GM18505 (cell line): ENCODE data around the gene ABR.

Experiments used
- ATAC-seq: cut with Tn5 transposase; IDR thresholded peaks from one replicate; pipeline ENCODE4 v1.9.1; 2021; ENCODE audit not compliant: unreplicated experiment
- POLR2A ChIP-seq: IDR thresholded peaks from 4 replicates; pipeline ENCODE4 v1.6.1; 2011; ENCODE audit warnings: borderline replicate concordance; ENCODE audit not compliant: insufficient read depth, insufficient read length; ENCODE audit errors: extremely low read depth

ABR gene

DNA sequence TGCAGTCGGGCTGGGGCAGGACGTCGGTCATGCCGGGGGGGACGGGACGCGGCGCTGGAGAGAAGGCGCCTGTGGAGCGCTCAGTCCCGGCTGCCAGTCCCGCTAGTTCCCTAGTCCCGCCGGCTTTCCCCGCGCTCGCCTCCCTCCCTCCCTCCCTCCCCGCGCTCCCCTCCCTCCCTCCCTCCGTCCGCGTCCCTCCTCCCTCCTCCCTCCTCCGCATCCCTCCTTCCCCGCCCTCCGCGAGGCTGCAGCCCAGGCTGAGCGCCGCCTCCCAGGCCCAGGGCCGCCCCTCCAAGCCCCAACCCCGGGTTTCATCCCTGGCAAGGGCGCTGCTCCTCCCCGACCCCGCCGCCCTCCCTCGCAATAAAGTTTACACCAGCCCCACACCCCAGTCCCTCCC is 148.1 kb downstream of the ABR start:
- no peak for TF ChIP-seq POLR2A
- ATAC-seq, result no peak

DNA sequence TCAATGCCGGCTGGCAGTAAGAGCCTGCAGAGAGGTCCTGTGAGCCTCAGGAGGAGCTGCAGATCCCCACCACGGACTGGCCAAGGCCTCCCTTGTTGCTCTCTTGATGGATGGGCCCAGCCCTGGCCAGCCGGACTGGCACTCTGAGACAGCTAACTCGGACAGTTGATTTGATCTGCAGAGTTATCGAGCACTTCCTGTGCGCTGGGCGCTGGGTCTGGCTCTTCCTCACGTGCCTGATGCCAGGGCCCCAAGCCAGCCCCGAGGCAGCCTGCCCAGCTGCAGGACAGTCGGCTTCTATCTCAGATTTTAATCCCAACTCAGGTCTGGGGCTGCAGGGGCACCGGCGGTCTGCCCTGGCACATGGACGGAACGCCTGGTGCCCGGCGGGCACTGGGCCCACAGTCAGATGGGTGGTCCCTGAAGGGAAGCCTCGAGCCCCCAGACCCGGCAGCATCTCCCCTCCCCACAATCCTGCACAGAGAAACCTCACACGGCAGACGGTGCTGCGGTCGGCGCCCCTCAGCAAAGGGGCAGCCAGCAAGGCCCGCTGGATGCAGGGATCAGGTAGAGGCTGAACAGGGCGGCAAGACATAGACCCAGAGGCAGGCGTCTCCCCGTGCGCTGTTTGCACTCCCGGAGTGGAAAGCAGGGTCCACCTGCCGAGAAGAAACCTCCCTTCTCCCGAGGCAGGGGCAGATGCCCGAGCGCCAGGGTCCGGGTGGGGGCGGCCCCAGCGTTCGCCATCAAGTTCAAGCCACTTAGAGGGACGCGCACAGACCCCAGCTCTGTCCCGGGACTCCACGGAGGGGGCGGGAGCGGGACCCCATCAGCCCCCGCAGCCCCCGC is 148.9 kb downstream of the ABR start:
- ATAC-seq, result no peak
- TF ChIP-seq POLR2A, result no peak

GRCh38 chr17:1029922-1030644 is 149.7 kb downstream of the ABR start:
- no peak for TF ChIP-seq POLR2A
- ATAC-seq, result no peak

GRCh38 chr17:1029196-1029921 is 150.4 kb downstream of the ABR start:
- no peak for ATAC-seq
- no peak for TF ChIP-seq POLR2A

DNA sequence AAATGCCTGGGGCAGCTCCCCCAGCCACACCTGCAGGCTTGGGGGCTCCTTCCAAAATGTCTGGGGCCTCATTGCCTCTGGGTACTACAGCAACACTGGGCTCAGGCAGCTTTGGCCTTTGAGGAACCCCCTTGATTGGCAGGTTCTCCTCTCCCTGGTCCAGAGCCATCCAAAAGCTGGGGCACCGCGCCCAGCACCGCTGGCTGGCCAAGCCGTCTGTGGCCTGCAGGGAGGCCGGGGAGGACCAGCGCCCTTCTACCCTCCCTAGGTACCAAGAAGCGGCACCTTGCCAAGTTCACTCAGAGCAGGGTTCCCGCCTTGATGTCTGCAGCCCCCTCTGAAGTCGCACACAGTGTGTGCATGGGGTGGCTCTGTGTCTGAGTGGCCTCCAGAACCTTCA is 152.7 kb downstream of the ABR start:
- ATAC-seq, result no peak
- TF ChIP-seq POLR2A, result no peak

GRCh38 chr17:1026599-1026975 is 153.2 kb downstream of the ABR start:
- no peak for ATAC-seq
- no peak for TF ChIP-seq POLR2A

DNA sequence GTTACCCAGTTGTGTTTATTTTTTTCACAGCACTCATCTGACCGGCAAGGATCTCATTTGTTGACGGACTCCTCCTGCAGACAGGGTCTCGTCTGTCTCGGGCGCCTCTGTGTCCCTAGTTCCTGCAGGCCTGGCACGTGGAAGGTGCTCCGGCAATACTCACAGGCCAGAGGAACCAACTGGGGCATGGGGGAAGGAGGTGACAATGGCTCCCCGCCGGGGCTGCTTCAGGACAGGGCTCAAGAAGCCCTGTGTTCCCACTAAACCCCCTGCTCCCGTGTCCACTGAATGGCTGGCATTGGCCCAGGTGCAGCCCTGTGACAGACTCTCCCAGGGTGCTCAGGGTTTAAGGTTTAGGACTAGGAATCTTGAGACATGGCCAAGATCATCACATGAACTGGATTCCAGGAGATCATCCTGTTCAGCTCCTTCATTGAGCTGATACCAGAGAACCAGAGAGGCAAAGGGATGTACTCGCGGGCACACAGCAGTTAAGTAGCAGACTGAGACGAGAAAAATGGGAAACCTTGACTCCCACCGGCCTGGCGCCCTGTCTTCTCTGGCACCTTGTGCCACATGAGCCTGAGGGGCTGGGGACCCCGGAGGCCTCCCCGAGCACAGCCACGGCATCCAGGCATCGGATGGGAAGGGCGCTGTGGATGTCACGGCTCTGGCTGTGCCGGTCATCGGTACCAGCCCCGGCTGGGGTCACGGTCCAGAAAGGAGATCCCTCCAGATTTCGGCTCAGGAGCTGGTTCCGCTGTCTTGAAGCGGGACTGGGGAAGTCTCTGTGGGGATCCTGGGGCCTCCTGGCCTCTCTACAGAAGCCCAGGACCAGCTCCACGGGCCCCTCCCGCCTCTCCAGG is 153.8 kb downstream of the ABR start:
- no peak for TF ChIP-seq POLR2A
- ATAC-seq, result no peak

- no peak for ATAC-seq
- no peak for TF ChIP-seq POLR2A
Observed at GRCh38 chr17:1024076-1024475, 155.7 kb downstream of the ABR start.

GRCh38 chr17:1022278-1023024 is 157.3 kb downstream of the ABR start:
- no peak for TF ChIP-seq POLR2A
- ATAC-seq, result no peak

GRCh38 chr17:1021147-1021546 is 158.6 kb downstream of the ABR start:
- ATAC-seq, result no peak
- no peak for TF ChIP-seq POLR2A

- TF ChIP-seq POLR2A, result no peak
- ATAC-seq, result no peak
Observed at GRCh38 chr17:1019451-1019850, 160.3 kb downstream of the ABR start.

GRCh38 chr17:1018547-1018946 is 161.2 kb downstream of the ABR start:
- no peak for ATAC-seq
- no peak for TF ChIP-seq POLR2A
